COLO829 (cell line): Measurements from ENCODE around the gene DAGLB.

Experiments
- DNase-seq: peaks from one replicate; pipeline ENCODE4 v3.0.0; 2012; ENCODE audit warnings: low spot score

DAGLB gene

GRCh38 chr7:6365451-6365850 lies 82.3 kb downstream of the DAGLB start:
- DNase-seq: no peak

- no peak for DNase-seq
Measured at GRCh38 chr7:6360841-6361240, 86.9 kb downstream of the DAGLB start.

- no peak for DNase-seq
Measured at GRCh38 chr7:6359734-6360133, 88.0 kb downstream of the DAGLB start.
